ENCODE data around the gene SFXN5.
A peak's percentile ranks its signal among the peaks of the same experiment; 100 is the strongest.

The SFXN5 gene

DNA sequence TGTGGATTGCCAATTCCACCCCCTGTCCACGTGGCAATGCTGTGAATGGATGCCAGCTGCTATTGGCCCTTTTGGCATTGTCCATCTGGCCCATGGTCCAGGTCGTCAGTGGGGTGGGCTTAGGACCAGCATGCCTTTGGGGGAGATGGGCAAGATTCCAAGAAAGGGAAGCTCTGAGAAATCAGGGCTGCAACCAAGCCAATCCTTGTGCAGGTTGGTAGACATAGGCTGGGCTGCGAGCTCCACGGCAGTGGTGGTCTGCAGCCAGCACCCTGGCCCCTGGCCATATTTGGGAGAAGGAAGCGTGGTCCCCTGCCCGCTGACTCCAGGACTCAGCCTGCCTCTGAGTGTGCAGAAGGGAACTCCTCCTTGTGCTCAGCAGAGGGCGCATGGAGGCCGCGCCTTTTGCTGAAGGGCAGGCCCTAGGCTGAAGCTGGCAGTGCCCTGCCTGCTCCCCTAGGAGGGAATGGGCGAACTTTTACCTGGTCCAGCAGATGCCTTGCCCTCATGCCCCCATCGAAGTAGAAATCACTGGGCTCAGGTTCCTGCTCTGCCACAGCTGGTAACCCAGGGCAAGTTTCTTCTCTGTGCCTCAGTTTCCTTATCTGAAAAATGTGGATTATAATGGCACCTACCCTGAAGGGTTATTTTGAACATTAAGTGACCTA, 178.9 kb downstream of the SFXN5 start:
- peak; percentile 3 for DNase-seq
